Vagina (tissue), 2 donors: Measurements from ENCODE around the gene ALDH3A1. TPM values are rescaled to one million over a fixed set of nuclear protein-coding genes. Genes with fewer than 3 reads are reported as not detected.

Source experiments
- DNase-seq, 2 donors: peaks; one replicate each; pipeline ENCODE4 v3.0.0-alpha.2; 2017; ENCODE audit errors: extremely low spot score in 2 of 2
- H3K27ac ChIP-seq: fragments of 200-600 bp; sonication (generic); one replicate; pipeline ENCODE4 v1.5.1; 2019
- H3K27me3 ChIP-seq: fragments of 200-600 bp; sonication (generic); one replicate; pipeline ENCODE4 v1.5.1; 2019
- H3K36me3 ChIP-seq, 2 donors: fragments of 200-600 bp; sonication (generic); one replicate each; pipeline ENCODE4 v1.5.1; 2017 to 2019
- H3K4me1 ChIP-seq: fragments of 200-600 bp; sonication (generic); one replicate; pipeline ENCODE4 v1.5.1; 2019
- H3K4me3 ChIP-seq, 2 donors: fragments of 200-600 bp; sonication (generic); 1 replicate in 1 of 2; 2 replicates in 1 of 2; pipeline ENCODE4 v1.5.1; 2016 to 2019
- H3K9me3 ChIP-seq: fragments of 200-600 bp; sonication (generic); one replicate; pipeline ENCODE4 v1.5.1; 2019
- POLR2A ChIP-seq, 2 donors: fragments of 450-650 bp; IDR thresholded peaks; one replicate each; pipeline ENCODE4 v1.6.1; 2017; ENCODE audit warnings: antibody characterized with exemption in 2 of 2, mild to moderate bottlenecking in 2 of 2, moderate library complexity in 2 of 2
- POLR2AphosphoS5 ChIP-seq, 2 donors: sonication (generic); formaldehyde crosslinking; IDR thresholded peaks; one replicate each; pipeline ENCODE4 v1.9.0; 2017; ENCODE audit warnings: antibody characterized with exemption in 2 of 2, mild to moderate bottlenecking in 2 of 2, low read depth in 1 of 2; ENCODE audit not compliant: insufficient read depth in 1 of 2
- intact Hi-C: fragments of 100-400 bp; cut with DNase I; formaldehyde crosslinking; loops from one replicate; pipeline ENCODE4 v1.15.1; 2023
- total RNA-seq: library from RNA; depleted of rRNA; stranded (reverse); fragments of >200 nt; gene quantifications from one replicate; pipeline ENCODE4 v1.2.3, GENCODE V29; 2016
- TF ChIP-seq, protein P1 (sequence below), 3 experiments: fragments of 450-650 bp in 2 of 3; fragments of 200-600 bp in 1 of 3; sonication (generic) in 1 of 3; IDR thresholded peaks; one replicate each; pipeline ENCODE4 v1.5.1; 2017 to 2019; ENCODE audit warnings: antibody characterized with exemption in 3 of 3, mild to moderate bottlenecking in 2 of 3, moderate library complexity in 2 of 3

The ALDH3A1 gene
- total RNA-seq, 1 donor from 2014 or later = 14.2 TPM

DNA sequence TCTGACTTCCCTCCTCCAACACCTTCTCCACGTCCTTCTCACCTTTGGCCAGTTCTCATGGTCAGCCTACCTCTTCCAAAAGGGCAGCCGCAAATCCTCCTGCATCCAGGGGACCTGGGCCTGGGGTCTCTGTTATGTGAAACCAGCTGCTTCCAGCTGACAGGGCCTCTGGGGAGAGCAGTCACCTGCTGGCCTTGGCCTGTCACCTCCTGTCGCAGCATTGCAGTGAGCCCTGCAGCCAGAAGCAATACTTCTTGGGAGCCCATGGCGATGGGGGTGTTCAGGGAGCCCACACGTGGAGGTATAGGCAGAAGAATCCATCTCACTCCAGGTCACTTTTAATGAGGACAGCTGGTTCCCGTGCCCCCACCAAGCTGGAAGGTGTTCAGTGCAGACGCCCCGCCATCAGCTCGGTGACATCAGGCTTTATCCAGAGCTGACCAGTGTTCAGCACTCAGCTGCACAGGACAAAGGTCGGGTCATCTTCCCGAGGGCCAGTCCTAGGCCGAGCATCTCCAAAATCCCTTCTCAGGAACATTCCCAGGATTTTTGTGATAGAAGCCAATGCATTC lies 30.0 kb downstream of the ALDH3A1 start:
- TF ChIP-seq, protein P1, sequence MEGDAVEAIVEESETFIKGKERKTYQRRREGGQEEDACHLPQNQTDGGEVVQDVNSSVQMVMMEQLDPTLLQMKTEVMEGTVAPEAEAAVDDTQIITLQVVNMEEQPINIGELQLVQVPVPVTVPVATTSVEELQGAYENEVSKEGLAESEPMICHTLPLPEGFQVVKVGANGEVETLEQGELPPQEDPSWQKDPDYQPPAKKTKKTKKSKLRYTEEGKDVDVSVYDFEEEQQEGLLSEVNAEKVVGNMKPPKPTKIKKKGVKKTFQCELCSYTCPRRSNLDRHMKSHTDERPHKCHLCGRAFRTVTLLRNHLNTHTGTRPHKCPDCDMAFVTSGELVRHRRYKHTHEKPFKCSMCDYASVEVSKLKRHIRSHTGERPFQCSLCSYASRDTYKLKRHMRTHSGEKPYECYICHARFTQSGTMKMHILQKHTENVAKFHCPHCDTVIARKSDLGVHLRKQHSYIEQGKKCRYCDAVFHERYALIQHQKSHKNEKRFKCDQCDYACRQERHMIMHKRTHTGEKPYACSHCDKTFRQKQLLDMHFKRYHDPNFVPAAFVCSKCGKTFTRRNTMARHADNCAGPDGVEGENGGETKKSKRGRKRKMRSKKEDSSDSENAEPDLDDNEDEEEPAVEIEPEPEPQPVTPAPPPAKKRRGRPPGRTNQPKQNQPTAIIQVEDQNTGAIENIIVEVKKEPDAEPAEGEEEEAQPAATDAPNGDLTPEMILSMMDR (IDR thresholded peaks at IDR 0.05) = no peak
- no peak for TF ChIP-seq POLR2AphosphoS5 (IDR thresholded peaks at IDR 0.05; ENCODE audit: insufficient read depth in 1 of 2, low read depth in 1 of 2)
- TF ChIP-seq POLR2A (IDR thresholded peaks at IDR 0.05) = no peak
- Histone ChIP-seq H3K4me1 (peaks cover 46% of the 10 kb centered on the region), H3K4me3 (no peak overlapping the region), H3K36me3 (no peaks in the 10 kb centered on the region), H3K27ac (no peak overlapping the region), H3K27me3 (no peaks in the 10 kb centered on the region), H3K9me3 (no peaks in the 10 kb centered on the region)
- DNase-seq = peak in 1 of 2 donors; percentile 70
- intact Hi-C loops = no loop called here

DNA sequence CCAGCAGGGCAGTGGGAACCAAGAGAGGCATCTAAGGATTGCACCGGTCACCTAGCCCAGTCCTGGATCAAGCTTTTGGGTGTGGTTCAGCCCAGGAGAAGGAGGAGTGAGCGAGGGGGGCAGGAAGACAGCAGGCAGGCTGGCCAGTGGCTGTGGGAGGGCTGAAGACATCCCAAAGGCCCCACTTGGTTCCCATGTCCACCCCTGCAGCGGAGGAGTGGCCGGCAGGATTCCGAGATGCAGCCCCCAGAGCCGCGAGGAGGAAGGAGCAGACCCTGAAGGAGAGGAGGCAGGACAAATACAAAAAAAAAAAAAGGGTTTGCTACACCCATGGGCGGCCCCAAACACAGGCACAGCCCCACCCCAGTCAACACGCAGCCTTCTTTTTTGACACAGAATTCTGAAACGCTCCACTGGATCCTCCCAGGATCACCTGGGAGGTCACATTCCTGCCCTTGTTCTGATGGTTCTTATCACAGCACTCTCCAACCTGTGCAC lies 30.6 kb downstream of the ALDH3A1 start:
- intact Hi-C loops = no loop called here
- Histone ChIP-seq H3K27me3 (no peaks in the 10 kb centered on the region), H3K4me1 (peaks cover 46% of the 10 kb centered on the region), H3K27ac (no peak overlapping the region), H3K9me3 (no peaks in the 10 kb centered on the region), H3K36me3 (no peaks in the 10 kb centered on the region), H3K4me3 (no peak overlapping the region)
- peak in 1 of 2 donors; percentile 92 for DNase-seq
- TF ChIP-seq, protein P1 (IDR thresholded peaks at IDR 0.05) = no peak
- no peak for TF ChIP-seq POLR2AphosphoS5 (IDR thresholded peaks at IDR 0.05; ENCODE audit: insufficient read depth in 1 of 2, low read depth in 1 of 2)
- no peak for TF ChIP-seq POLR2A (IDR thresholded peaks at IDR 0.05)

- no peak overlapping the region for H3K4me3 ChIP-seq
- no peaks in the 10 kb centered on the region for H3K9me3 ChIP-seq
- TF ChIP-seq, protein P1 (IDR thresholded peaks at IDR 0.05) = no peak
- TF ChIP-seq POLR2AphosphoS5 (IDR thresholded peaks at IDR 0.05; ENCODE audit: insufficient read depth in 1 of 2, low read depth in 1 of 2) = no peak
- no peak for TF ChIP-seq POLR2A (IDR thresholded peaks at IDR 0.05)
- H3K27ac ChIP-seq = no peak overlapping the region
- intact Hi-C loops = no loop called here
- DNase-seq = no peak
- H3K27me3 ChIP-seq = no peaks in the 10 kb centered on the region
- H3K4me1 ChIP-seq = peaks cover 46% of the 10 kb centered on the region
- H3K36me3 ChIP-seq = no peaks in the 10 kb centered on the region
These were observed 31.1 kb downstream of the ALDH3A1 start for GRCh38 chr17:19717031-19717360.

DNA sequence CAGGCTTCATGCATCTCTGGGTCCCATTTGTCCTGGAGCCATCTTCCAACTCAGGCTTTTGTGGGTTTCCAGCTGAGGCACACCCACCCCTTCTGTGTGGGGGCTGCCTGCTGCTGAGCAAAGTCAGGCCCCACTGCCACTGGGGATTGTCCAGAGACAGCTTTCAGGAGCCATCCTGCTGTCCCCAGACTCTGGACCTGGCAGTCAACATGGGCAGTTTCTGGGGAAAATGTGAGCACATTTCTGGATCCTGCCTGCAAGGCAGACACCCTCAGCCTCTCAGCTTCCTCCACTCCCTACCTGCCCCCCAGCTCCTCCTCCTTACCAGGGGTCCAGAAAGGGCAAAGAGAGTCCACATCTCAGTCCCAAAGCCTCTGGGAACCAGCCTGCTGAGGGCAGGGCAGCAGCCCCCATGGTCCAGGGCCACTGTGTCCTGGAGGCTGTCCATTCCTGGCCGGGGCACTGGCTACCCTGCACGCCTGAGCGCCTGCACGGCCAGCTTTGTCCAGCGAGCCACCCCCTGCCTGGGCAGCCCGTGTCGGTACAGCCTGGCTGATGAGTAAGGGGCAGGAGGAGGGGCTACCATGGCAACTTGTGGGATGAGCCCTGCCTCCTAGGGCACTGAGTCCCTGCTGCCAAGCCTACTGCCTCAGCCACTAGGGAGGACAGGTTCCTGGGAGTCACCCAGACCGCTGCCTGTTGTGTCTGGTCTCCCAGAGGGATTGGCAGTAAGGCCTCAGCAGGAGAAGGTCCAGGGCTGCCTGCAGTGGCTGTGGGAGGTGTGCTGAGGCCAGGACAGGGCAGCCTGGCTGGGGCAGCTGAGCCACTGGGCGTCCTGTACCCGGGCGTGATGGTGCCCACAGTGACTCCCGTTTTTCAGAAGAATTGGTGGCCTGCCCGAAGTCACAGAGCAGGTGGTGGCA lies 31.7 kb downstream of the ALDH3A1 start, which contains the start of gene SLC47A2:
Gene SLC47A2, minus strand, starts transcription at position 477 of the 923 bp plus-strand sequence. Its CDS starts 29 bp downstream, at position 448.
- DNase-seq = no peak
- Histone ChIP-seq H3K9me3 (no peaks in the 10 kb centered on the region), H3K27ac (no peak within 1 kb of the TSS), H3K4me1 (peaks cover 46% of the 10 kb centered on the region), H3K27me3 (no peaks in the 10 kb centered on the region), H3K36me3 (no peaks in the 10 kb centered on the region), H3K4me3 (no peak within 1 kb of the TSS)
- TF ChIP-seq POLR2A (IDR thresholded peaks at IDR 0.05) = no peak
- intact Hi-C loops = no loop called here

DNA sequence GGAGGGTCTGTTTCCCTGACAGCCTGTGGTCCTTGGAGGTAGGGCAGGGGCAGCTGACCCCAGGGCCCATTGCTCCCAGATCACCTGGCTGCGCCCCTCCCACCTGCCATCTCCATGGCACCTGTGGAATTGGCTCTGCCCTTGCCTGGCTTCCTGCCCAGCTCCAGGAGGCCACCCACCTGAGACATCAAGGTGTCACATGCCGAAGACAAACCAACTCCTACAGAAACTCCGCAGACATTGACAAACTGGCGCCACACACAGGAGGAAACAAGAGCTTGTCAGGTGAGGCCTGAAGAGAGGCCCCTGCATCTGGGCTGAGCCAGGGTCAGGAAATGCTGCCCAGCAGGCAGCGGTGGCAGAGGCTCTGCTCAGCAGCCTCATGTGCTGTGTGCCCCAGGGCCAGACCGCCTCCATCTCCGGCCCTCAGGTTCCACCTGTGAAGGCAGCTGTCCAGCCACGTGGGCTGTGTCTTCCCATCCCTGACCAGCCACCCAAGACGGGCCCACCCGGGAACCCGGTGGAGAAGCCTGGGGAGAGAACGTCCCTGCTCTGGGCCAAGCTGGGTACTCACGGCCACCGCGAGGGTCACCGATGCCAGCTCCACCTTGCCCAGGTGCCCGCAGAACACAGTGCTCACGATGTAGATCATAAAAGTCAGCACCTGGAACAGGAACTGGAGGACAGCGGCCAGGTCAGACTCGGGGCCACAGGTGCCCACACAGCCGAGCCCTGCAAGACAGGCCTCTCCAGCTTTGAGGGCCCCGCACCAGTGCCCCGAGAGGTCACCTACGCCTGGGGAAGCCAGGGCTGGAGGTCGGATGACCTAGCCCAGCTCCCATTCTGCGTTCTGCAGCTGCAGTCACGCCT lies 33.3 kb downstream of the ALDH3A1 start:
- no peak for DNase-seq
- peaks cover 34% of the 10 kb centered on the region for H3K4me1 ChIP-seq
- no peaks in the 10 kb centered on the region for H3K27me3 ChIP-seq
- intact Hi-C loops = no loop called here
- TF ChIP-seq, protein P1 (IDR thresholded peaks at IDR 0.05) = no peak
- H3K4me3 ChIP-seq = no peak overlapping the region
- H3K9me3 ChIP-seq = no peaks in the 10 kb centered on the region
- H3K27ac ChIP-seq = no peak overlapping the region
- no peaks in the 10 kb centered on the region for H3K36me3 ChIP-seq
